NCI-H2081 (cell line): ENCODE results near the gene IVD.

Source experiments
- DNase-seq, 2 experiments: peaks; one replicate each; lab custom pipeline; 2025; lab: John Stamatoyannopoulos, UW

Gene IVD

GRCh38 chr15:40405501-40406381 is at the start of gene IVD:
Gene IVD (plus strand): TSS chr15:40405795. CDS start chr15:40405828, 33 bp downstream.
- DNase-seq: peak; percentile 94 to 97

DNA sequence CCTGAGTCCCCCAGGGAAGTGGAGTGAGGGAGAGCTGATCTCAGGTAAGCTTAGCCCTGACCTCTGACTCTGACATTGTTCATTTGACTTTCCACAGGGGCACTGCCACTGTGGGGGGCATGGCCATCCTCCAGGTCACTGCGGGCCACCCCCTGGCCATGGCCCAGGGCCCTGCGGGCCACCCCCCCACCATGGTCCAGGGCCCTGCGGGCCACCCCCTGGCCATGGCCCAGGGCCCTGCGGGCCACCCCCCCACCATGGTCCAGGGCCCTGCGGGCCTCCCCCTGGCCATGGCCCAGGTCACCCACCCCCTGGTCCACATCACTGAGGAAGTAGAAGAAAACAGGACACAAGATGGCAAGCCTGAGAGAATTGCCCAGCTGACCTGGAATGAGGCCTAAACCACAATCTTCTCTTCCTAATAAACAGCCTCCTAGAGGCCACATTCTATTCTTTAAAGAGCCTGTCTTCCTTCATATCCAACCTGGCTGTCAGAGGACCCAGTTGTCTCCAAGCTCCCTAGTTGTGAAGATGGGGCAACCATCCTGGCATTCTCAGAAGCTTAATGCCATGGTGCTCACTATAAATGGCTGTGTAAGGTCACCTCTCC is 49.5 kb upstream of the IVD start:
- DNase-seq: no peak

DNA sequence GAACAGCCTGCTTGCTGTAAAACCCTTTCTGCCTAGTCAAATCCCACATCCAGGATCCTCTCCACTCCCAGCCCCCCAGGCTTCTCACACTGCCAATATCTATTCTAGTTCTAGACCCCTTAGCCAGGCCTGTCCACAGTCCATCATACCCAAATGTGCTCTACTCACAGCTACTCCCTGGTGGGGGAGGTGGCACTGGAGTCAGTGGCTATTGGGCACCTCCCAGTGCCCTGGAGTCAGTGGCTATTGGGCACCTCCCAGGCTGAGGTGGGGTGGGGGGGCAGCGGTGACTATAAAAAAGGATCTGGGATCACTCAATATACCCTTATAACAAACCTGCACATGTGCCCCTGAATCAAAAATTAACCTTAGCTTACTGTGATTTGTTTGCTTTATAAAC is 48.3 kb upstream of the IVD start:
- DNase-seq: no peak

- peak; percentile 84 for DNase-seq
Measured at GRCh38 chr15:40357723-40358470, 47.7 kb upstream of the IVD start, which contains the start of gene DISP2. Gene DISP2 (plus strand): TSS chr15:40358219. CDS start chr15:40358322, 103 bp downstream.

DNA sequence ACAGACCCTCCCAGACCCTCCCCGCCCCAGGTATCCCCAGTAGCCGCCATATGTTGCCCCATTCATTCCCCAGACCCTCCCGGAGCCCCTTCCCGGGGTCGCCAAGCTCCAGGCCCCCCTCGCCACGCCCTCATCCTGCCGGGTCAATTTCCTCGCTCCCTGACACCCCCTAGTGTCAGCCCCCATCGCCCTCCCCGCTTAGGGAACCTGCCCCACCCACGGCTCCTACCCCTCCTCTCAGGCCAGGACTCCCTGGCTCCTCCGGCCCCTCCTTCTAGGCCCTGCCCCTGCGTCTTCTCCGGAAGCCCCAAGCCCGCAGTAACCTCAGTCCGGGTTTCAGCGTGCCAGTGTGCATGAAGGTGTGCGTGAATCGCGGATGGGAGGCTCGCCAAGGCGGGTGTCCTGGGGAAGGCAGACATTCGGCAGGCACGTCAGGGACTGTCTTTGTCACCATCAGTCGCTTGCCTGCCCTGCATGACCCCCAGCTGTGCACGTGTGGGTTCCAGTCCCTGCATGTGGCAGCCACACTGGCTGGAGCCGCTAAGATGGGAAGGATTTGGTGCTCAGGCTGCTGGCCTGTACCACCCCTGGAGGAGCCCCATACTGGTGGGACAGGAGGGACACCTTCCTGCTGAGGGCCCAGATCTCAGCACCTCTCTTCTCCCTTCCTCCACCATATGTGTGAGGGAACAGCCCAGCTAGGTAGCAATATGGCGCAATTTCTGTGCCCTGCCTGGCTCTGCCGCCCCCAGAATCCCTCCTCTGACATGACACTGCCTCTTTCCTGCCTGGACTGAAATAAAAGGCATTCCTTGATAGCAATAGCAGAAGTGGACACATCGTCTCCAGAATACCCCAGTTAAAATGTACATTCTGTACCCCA is 46.9 kb upstream of the IVD start:
- peak in 1 of 2 experiments; percentile 61 for DNase-seq

DNA sequence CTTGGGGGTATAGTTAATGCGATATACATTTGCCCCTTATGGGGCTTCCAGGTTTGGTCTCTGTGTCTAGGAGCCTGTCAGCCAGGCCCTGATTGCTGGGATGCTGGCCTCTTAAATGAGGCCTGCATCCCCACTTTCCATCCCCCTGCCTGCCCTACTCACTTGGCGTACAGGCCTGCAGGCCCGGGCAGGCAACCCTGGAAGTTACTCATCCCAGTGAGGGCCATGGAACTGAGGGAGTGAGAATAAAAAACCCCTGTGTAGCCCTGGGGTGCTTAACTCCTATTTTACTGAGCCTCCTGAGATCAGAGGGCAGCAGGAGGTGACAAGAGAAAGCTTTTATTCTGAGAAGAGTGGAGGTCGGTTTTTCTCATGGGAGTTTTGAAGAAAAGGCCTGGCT is 45.6 kb upstream of the IVD start:
- DNase-seq: no peak

- DNase-seq: no peak
Measured at GRCh38 chr15:40361640-40362039, 44.0 kb upstream of the IVD start.

GRCh38 chr15:40363611-40364010 is 42.0 kb upstream of the IVD start:
- DNase-seq: no peak

DNA sequence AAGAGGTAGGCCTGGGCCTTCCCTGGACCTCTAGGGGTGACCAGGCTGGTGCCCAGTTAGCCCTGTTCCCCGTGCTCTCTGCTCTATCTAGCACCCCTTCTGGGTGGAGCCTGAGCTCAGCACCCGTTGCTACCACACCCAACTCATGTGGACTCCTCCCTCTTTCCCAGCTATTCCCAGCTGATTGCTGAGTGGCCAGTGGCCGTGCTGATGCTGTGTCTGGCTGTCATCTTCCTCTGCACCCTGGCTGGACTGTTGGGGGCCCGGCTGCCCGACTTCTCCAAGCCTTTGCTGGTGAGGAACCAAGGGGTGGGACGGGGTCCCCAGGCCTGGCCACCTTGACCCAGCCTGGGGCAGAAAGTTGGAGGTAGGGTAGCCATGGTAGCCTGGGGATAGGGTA is 41.3 kb upstream of the IVD start:
- no peak for DNase-seq

- no peak for DNase-seq
Measured at GRCh38 chr15:40365016-40365415, 40.6 kb upstream of the IVD start.

GRCh38 chr15:40365624-40366456 is 39.8 kb upstream of the IVD start:
- no peak for DNase-seq

- DNase-seq: no peak
Measured at GRCh38 chr15:40366457-40367370, 38.9 kb upstream of the IVD start.

DNA sequence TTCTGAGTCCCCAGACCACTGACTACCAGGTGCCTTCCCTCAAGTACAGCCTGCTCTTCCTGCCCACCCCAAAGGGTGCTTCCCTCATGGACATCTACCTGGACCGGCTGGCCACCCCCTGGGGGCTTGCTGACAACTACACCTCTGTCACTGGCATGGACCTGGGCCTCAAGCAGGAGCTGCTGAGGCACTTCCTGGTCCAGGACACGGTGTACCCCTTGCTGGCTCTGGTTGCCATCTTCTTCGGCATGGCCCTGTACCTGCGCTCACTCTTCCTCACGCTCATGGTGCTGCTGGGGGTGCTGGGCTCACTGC is 38.3 kb upstream of the IVD start:
- DNase-seq: no peak

DNA sequence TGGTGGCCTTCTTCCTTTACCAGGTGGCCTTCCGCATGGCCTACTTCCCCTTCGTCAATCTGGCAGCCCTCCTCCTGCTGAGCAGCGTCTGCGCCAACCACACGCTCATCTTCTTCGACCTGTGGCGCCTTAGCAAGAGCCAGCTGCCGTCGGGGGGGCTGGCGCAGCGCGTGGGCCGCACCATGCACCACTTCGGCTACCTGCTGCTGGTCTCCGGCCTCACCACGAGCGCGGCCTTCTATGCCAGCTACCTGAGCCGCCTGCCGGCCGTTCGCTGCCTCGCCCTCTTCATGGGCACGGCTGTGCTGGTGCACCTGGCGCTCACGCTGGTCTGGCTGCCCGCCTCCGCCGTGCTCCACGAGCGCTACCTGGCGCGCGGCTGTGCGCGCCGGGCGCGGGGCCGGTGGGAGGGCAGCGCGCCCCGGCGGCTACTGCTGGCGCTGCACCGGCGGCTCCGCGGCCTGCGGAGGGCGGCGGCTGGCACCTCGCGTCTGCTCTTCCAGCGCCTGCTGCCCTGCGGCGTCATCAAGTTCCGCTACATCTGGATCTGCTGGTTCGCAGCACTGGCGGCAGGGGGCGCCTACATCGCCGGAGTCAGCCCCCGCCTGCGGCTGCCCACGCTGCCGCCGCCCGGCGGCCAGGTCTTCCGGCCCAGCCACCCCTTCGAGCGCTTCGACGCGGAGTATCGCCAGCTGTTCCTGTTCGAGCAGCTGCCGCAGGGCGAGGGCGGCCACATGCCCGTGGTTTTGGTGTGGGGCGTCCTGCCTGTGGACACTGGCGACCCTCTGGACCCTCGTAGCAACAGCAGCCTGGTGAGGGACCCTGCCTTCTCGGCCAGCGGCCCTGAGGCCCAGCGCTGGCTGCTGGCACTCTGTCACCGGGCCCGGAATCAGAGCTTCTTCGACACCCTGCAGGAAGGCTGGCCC is 37.6 kb upstream of the IVD start:
- peak; percentile 81 to 91 for DNase-seq

DNA sequence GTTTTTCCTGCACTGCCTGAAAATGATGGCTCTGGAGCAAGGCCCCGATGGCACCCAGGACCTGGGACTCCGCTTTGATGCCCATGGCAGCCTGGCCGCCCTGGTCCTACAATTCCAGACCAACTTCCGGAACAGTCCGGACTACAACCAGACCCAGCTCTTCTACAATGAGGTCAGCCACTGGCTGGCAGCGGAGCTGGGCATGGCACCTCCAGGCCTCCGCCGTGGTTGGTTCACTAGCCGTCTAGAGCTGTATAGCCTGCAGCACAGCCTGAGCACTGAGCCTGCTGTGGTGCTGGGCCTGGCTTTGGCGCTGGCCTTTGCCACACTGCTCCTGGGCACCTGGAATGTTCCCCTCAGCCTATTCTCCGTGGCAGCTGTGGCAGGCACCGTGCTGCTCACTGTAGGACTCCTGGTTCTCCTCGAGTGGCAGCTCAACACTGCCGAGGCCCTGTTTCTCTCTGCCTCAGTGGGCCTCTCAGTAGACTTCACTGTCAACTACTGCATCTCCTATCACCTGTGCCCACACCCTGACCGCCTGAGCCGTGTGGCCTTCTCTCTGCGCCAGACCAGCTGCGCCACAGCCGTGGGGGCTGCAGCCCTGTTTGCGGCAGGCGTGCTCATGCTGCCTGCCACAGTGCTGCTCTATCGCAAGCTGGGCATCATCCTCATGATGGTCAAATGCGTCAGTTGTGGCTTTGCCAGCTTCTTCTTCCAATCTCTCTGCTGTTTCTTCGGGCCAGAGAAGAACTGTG is 36.7 kb upstream of the IVD start:
- no peak for DNase-seq

GRCh38 chr15:40369474-40369869 is 36.1 kb upstream of the IVD start:
- no peak for DNase-seq

DNA sequence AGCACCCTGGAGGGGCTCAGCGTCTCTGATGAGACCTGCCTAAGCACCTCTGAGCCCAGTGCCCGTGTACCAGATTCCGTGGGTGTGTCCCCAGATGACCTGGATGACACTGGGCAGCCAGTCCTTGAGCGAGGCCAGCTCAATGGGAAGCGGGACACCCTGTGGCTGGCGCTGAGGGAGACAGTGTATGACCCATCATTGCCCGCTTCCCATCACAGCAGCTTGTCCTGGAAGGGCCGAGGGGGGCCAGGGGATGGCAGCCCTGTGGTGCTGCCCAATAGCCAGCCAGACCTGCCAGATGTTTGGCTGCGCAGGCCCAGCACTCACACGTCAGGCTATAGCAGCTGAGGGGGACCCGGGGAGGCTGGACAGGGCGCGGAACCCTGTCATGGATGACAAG is 35.6 kb upstream of the IVD start:
- no peak for DNase-seq

- no peak for DNase-seq
Measured at GRCh38 chr15:40372981-40373380, 32.6 kb upstream of the IVD start.
